Stimulated activated CD4-positive, alpha-beta T cell treated with anti-CD3 and anti-CD28 coated beads, Interleukin-4, amount 100 ng/mL, for 48 hours (primary cell): Measurements from ENCODE around the gene DIAPH1.

Experiments used
- DNase-seq, 2 donors: peaks; one replicate each; pipeline ENCODE4 v3.0.0-alpha.2; 2020; ENCODE audit warnings: low read depth in 2 of 2

DIAPH1 gene

DNA sequence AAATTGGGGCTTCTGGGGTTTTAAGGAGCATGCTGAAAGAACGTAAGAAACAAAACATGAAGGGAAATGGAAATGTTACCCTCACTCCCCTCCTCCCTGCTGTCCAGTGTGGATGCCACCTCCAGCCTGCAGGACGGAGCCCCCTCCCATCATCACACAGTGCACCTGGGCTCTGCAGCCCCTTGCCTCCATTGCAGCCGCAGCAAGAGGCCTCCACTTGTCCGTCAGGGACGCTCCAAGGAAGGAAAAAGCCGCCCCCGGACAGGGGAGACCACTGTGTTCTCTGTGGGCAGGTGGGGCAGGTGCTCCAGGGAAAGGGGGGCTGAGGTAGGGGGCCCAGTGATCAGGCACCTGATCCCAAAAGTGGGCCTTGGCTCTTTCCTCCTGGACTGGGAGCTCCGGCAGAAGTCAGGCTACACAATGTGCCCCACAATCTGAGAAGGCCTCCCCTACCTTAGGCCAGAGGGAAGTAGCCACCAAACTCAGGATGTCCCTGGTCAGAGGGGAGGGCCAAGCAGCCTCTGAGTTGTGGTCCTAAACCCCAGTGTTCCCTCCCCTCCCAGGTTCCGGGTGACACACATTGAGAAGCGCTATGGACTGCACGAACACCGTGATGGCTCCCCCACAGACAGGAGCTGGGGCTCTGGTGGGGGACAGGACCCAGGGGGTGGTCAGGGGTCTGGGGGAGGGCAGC lies 20.7 kb upstream of the DIAPH1 start:
- no peak for DNase-seq

GRCh38 chr5:141638771-141639170 lies 20.0 kb upstream of the DIAPH1 start:
- no peak for DNase-seq

DNA sequence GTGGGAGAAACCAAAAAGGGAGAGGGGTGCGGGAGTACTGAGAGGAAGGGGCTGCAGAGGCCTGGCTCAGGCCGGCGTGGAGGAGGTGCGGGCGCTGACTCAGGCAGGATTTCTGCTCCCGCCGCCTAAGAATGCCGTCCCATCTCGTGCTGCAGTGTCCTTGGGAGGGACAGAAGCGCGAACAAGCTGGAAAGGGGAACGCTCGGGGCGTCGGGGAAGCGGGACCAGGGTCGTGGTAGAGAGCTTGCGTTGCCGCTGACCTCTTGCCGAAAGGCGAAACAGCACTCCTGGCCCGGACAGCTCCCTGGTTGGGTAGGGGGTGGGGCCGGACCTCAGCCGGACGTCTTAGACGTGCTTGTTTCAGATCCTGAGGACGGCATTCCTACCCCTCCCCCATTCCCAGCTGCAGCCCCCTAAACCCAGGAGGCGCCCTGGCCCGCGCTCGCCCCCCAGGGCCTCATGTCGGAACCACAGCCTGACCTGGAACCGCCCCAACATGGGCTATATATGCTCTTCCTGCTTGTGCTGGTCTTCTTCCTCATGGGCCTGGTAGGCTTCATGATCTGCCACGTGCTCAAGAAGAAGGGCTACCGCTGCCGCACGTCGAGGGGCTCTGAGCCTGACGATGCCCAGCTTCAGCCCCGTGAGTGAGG lies 19.1 kb upstream of the DIAPH1 start:
- peak; percentile 35 to 39 for DNase-seq

DNA sequence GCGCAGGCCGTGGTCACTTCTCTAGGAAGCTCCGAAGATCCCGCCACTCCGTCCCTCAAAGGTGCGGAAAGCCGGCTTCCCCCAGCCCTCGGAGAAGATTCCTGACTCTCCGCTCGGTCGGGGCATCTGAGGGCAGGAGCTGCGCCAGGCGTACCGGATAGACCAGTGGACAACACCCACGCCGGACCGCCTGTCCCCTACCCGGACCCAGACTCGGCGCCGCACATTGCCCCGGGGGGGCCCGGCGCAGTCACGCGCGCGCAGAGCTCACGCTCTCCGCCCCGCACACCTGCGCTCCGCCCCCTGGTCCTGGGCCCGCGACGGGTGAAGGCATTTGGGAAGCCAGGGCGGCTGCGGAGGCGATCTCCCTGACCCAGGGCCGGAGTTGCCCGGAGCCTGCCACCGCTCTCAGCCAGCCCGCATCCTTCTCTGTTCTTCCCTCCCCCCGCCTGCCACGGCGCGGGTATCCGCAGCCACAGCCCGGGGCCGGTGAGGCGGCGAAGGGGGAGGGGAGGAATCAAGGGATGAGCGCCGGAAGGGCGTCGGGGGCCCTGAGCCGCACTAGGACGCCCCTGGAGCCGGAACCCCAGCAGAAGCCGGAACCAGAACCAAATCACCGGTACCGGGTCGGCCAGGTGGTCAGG lies 18.4 kb upstream of the DIAPH1 start:
- DNase-seq = peak; percentile 36 to 47

DNA sequence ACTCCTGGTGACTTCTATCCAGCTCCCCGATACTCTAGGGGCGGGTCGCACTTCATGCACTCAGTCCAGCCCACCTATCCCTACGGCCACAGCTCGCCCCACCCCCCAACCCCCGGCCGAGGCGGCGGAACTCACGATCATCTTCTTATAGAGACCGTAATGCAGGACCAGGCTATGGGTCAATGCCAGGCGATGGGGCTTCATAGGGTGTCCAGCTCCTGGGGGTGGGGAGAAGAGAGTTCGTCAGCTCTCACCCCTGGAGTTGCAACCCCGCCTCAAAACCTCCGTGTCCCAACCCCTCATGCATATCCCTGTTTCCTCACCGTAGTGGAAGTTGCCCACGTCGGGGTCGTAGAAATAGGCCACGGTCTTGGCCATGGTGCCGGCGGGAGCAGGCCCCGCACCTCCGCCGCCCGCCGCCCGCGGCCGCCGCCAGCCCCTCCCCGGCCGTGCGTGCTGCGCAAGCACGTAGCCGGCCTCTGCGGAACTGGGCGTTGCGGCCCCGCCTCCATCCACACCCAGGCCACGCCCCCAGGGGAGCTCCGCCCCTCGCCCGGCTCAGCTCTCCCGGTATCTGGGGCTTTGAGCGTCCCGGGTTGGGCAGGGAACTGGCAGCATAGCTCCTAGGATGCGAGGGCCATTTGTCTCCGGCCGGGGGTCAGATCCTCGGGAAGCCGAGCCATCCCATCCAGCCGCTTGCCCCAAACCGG lies 17.8 kb upstream of the DIAPH1 start, which contains the start of the genes HDAC3 and RELL2:
Gene HDAC3 (minus strand): TSS at position 437 of the 710 bp plus-strand sequence. CDS start 59 bp downstream, at position 378.
Gene RELL2 (plus strand): TSS at position 585 of the 710 bp plus-strand sequence. CDS start 1,229 bp downstream, outside the sequence.
- DNase-seq = peak; percentile 90 to 96

DNA sequence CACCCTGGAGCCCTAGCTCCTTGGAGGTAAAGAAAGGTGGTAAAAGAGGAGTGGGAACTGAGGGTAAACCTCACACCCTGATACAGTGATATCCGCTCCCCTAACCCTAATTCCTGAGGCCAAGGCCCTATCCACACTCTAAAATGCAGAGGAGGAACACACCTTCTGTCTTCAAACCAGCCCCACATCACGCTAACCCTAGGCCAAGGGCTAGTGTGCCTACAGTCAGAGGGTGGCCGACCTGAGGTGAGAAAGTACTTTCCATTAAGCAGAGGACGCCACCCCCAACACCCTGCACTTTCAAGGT lies 17.3 kb upstream of the DIAPH1 start:
- DNase-seq = no peak

DNA sequence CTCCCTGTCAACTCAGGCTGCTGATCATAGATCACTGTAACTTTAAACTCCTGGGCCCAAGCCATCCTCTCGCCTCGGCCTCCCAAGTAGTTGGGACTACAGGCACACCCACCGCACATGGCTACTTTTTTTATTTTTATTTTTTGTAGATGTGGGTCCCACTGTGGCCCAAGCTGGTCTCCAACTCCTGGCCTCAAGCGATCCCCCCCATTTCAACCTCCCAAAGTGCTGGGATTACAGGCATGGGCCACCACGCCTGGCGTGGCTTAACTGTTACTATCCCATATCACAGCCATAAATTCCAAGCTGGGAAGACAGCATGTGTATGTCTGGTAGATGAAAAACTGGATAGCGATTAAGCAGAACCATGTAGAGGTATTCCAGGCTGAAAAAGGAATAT lies 16.8 kb upstream of the DIAPH1 start:
- DNase-seq = no peak

DNA sequence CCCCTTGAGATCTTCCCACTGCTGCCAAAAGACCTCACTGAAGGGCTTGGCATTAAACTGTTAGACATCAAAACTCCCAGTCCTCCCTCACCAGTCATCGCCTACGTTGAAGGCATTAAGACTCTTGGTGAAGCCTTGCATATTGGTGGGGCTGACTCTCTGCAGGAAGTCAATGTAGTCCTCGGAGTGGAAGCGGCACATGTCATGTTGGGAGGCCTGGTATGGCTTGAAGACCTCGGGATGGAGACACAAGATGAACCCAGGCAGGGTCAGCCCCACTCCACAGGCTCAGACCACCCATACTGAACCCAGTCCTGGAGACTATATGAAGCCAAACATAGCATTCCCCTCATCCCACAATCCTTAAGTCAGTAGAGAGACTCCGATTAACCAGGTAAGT lies 15.9 kb upstream of the DIAPH1 start:
- DNase-seq = no peak

DNA sequence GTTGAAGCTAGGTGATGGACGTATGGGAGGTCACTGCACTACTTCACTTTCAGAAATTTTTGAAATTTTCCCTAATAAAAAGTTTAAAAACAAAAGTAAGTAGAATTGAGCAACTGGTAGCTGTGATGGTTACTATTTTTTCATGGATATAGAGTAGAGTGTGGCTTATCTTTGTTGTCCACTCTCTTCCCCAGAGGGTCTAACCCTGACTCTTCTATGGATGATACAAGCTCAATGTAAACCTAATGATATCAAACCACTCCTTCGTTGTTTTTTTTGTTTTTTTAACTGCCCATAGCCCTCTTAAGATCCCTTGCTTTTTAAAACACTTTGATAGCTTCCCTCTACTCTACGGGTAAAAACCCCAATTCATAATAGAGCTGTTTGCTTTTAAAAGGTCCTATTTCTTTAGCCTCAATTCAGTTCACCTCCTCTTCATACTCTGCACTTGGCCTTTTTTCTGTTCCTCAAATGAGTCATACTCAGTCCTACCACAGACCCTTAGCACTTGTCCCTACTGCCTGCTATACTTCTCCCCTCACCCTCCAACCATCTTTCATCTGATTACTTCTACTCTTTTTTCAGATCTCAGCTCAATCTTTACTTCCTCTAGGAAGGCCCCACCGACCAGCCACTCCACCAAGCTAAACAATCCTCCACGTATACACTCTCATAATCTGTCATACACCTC lies 15.2 kb upstream of the DIAPH1 start:
- DNase-seq = no peak

- DNase-seq = no peak
Observed at GRCh38 chr5:141632650-141633049, 13.8 kb upstream of the DIAPH1 start.

DNA sequence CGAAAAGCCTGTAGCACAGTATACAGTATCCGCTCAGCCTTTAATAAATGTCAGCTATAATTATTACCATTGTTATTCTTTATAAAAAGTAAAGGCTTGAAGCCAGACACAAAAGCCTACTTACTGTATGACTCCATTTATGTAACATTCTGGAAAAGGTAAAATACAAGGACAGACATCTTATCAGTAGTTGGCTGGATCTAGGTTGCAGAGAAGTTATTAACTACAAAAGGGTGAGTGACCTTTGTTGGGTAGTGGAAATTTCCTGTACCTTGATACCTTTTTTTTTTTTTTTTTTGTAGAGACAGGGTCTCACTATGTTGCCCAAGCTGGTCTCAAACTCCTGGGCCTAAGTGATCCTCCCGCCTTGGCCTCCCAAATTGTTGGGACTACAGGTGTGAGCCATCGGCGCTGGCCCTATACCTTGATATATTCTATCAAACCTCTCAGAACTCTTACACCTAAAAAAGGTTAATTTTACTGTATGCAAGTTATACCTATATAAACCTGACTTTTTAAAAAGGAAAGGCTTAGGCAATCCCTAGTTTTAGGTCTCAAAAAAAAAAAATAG lies 11.9 kb upstream of the DIAPH1 start:
- DNase-seq = no peak

DNA sequence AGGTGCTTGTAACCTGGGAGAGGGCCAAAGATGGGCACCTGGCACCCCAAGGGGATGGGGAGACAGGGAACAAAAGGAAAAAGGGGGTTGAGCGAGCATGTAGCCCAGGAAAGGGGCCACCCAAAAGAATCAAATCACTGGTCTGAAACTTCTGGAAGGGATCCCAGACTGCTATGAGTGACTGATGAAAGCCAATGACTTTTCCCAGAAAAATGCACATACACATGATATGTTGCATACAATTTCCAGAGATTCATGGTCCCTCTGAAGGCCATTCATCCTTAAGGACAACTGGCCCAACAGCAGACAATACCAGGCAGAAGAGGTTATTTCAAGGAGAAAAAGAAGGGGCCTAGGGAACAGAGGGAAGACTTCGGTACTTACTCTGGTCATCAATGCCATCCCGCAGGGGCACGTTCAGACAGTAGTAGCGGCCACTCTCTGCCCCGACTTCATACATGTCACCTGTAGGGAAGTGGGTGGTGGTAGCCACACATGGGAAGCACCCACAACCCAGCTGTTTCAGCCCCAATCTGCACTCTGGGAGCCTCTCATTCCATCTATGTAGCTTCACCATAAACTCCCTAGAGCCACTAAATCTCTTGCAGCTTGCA lies 9.5 kb upstream of the DIAPH1 start:
- DNase-seq = no peak

DNA sequence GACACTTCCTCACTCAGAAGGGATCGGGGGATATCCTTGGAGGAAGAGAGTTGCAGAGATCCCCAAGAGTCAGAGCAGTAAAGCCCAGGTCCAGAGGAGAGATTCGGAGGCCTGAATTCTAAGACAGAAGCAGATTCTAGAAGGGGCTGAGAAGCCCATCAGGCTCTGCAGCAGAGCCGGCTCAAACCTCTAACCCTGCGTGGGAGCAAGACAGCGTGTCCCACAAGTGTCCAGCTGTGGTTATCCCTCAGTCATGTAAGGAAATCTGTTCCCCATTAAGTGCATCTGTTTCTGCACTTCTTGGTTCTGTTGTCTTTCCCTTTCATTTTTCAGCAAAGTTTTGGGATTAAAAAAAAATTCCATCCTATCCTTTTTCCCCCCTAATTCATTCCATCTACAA lies 4.8 kb upstream of the DIAPH1 start:
- no peak for DNase-seq

DNA sequence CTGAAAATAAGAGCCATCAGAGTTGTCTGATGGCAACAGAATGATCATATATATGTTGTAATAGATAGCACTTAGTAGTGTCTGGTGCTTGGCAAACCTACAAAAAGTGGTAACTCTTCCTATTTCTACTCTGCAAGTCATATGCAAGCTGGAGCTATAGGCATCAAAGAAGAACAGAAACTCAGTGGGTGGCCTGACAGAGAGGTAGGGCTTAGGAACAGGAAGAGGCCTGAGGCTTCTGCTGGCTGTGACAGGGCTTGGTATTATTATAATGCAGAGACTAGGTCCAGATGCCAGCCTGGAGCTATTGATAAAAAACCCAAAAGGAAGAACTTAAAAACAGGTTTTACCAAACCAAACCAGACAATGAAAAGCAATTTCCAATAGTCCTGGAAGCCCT lies 4.4 kb upstream of the DIAPH1 start:
- DNase-seq = no peak

DNA sequence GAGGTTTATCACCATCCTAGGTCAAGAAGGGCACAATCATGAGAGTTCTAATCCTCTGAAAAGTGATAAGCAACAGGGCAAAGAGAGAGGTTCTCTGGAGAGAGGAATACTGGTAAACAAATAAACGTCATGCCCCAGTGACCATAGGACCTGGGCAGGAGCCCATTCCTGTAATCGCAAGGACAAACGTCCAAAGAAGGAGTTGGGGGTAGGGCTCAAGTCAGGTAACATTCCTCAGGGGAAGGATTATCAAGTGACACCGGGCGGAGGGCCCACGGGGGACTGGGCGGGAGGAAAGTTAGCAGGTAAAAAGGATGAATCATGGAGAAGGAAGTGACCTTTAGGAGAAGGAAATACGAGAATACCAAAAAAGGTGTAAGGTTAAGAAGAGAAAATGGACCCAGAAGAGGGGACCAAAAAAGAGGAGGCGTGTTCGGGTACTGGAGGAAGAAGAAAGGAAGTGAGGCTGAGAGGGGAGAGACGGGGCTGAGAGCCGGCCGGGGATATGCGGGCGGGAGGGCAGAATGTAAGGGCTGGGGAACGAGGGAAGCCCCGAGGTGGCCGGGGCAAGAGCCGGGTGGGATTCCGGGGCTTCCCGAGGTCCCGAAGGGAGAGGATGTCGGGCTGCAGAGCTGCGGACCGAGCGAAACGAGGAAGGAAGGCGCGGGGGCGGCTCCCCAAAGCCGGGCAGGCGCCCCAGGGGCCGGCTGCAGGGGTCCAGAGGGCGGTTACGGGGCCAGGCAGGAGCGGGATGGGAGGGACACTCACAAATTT lies 583 bp downstream of the DIAPH1 start:
- DNase-seq = peak; percentile 59 to 60

GRCh38 chr5:141617682-141618029 lies 1.1 kb downstream of the DIAPH1 start:
- DNase-seq = no peak

DNA sequence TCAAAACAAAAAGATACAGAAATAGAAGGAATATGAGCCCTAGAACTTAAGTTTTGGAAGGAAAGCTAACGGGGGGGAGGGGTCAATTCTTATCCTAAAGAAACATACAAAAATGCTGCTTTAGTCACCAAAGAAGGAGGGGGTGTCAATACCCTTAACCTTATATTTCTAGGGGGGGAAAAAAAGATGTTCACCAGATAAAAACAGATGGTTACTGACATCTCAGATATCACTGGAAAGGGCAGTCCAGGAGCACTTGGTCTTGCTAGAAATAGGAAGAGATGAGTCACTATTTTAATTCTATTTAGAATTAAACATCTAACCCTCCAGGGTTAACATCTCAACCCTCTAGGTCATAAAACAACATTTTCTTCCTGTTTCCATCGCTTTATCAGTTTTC lies 1.7 kb downstream of the DIAPH1 start:
- no peak for DNase-seq

DNA sequence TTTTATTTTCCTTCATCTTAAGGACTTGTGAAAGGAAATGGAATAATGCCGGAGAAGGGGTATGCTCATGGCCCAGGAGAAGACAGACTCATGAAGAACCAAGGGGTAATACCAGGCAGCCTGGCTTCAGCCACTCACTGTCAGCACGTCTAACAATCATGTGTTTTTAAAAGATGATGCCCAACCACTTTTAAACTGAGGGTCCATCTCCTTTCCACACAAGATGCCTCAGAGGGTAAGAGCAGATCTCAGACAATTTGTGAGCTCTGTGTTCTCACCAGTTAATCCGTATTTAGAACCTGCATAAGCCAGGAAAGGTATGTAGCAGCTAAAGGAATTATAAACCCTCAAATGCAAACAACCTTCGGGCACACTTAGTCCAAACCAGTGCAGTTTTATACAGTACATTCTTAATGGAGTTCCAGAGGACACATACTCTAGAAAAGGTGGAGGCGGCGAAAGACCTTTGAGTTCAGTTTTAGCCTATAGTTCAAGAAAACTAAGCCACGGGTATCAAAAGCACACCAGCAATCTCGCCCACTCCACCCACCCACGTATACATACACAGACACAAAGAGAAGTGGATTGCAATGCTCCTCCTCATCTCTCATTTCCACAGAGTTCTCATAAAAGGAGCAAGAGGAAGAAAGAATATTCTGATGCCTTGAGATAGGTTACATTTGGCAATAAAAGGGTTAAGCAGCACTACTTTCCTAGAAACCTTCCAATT lies 2.6 kb downstream of the DIAPH1 start:
- no peak for DNase-seq

- no peak for DNase-seq
Observed at GRCh38 chr5:141613344-141613743, 5.5 kb downstream of the DIAPH1 start.

GRCh38 chr5:141611289-141611688 lies 7.5 kb downstream of the DIAPH1 start:
- DNase-seq = no peak
